ENCODE measurements around the gene UGT1A4.

Gene UGT1A4
- 0 reads per million in 4 experiments for total RNA-seq

DNA sequence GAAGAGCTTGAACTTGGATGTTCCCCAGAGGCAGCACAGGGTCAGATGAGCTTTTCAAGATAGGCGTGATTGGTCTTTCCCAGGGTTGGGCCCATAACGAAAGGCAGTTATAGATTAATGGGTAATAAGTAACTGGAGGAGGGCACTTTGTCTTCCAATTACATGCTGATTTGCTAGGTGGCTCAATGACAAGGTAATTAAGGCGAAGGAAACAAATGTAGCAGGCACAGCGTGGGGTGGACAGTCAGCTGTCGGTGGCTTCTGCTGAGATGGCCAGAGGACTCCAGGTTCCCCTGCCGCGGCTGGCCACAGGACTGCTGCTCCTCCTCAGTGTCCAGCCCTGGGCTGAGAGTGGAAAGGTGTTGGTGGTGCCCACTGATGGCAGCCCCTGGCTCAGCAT, at the start of gene UGT1A4:
TSS of gene UGT1A4 (plus strand) at position 185 of the 400 bp plus-strand sequence. CDS start at position 270, 85 bp downstream.
- DNase-seq = no peak

DNA sequence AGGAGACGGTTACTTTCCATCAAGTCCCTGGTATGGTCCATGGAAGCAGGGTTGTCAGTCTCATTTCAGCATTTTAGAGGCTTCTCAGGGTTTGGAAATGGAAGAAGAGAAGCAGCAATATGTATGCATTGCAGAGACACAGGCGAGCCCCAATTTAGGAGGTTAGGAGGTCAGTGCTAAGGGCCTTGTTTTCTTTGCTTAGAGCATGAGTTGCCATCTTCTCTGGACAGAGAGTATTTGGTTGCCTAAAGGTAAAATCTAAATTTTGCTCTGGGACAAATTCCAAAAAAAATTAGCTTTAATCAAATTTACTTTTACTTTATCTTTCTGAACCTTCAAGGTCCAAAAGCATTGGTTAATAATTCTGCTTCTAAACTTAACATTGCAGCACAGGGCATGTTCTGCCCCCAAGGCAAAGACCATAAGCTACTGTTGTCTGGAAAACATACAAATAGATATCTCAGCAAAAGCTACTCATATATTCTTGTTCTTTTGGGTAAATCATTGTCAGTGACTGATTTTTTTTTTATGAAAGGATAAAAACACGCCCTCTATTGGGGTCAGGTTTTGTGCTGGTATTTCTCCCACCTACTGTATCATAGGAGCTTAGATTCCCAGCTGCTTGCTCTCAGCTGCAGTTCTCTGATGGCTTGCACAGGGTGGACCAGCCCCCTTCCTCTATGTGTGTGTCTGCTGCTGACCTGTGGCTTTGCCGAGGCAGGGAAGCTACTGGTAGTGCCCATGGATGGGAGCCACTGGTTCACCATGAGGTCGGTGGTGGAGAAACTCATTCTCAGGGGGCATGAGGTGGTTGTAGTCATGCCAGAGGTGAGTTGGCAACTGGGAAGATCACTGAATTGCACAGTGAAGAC, 47.0 kb upstream of the UGT1A4 start, which contains the start of gene UGT1A9:
TSS of gene UGT1A9 (plus strand) at position 609 of the 872 bp plus-strand sequence. CDS start at position 646, 37 bp downstream.
- no peak for DNase-seq

- DNase-seq = no peak
Measured at GRCh38 chr2:233672886-233673285, 45.6 kb upstream of the UGT1A4 start.

- no peak for DNase-seq
Measured at GRCh38 chr2:233673896-233674295, 44.6 kb upstream of the UGT1A4 start.

DNA sequence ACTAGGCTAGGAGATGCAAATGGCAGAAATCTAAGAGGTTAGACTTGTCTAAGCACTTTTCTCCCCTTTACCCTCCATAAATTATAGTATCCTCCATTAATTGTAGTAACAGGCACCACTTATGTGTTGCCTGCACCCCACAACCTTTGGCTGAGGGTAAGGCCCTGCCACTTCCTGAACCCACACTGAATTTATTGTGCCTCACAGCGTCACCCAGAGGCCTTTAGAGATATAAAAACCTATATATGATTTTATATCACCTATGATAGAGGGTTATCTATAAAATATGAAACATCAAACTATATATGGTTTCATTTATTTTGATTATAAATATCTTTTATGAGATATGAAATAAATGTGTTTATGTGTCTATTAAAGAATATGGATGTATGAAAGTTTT, 44.2 kb upstream of the UGT1A4 start:
- no peak for DNase-seq

DNA sequence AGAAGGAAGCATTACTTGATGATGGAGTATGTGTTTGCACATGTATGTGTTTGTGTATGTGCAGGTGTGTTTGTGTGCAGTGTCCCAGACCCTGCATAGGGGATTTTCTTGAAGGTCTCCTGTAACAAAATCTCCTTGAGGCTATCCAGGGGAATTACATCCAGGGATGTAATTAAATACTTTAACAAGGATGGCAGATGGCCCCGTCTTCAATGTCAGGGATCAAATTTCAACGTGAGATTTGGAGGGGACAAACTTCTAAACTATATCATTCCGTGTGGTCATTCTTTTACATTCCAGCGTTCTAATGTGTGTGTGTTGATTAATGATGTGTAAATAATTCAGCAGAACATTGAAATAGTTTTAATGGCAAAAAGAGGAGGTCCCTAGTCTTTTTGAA, 43.5 kb upstream of the UGT1A4 start:
- no peak for DNase-seq

DNA sequence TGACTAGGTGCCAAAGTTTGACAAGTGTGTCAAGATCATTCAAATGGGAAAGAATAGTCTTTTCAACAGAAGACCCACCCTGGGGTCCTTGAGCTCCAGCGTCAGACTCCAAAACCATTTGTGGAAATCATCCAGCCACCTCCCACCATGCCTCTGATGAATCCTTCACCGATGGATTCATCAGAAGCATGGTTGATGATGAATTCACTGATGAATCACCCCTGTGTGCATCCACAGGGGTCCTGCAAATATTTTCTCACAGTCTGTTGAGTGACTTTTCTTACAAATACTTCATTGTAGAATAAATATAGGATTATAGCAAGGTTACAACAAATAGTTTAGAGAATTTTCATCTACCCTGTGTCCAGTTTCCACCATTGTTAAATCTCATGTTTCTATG, 42.5 kb upstream of the UGT1A4 start:
- DNase-seq = no peak

GRCh38 chr2:233679196-233679595, 39.3 kb upstream of the UGT1A4 start:
- no peak for DNase-seq

DNA sequence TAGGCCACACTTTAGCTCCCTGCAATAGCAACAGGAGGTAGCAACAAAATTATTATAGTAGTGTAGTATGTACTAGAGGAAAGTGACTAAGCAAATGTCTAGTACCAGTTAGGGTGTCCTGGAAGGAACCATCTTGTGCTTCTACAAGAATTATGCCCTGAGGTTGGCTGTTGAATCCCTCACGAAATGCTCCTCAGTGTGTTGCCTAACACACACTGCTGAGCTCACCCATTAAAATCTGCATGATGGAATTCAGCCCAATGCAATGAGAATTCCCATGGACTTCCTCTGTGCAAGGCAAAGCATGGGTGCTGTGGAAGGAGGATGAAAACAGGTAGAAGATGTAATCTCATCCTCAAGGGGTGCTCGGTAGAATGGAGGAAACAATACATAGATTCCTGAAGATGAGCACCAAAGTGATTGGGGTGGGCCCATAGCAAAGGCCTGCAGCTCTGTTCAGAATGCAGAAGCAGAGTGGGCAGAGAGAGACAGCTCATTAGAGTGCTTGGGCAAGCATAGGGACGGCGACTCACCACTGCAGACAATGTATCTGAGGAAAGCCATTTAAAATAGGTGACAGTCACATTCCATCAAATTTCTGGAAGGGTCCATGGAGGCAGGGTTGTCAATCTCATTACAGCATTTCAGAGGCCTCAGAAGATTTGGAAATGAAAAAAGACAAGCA, 38.0 kb upstream of the UGT1A4 start:
- no peak for DNase-seq

GRCh38 chr2:233681521-233682099, 36.9 kb upstream of the UGT1A4 start, which contains the start of gene UGT1A7:
Gene UGT1A7, plus strand, starts transcription at chr2:233681901. Its CDS starts 37 bp downstream, at chr2:233681938.
- DNase-seq = no peak

GRCh38 chr2:233684640-233685039, 33.9 kb upstream of the UGT1A4 start:
- no peak for DNase-seq

DNA sequence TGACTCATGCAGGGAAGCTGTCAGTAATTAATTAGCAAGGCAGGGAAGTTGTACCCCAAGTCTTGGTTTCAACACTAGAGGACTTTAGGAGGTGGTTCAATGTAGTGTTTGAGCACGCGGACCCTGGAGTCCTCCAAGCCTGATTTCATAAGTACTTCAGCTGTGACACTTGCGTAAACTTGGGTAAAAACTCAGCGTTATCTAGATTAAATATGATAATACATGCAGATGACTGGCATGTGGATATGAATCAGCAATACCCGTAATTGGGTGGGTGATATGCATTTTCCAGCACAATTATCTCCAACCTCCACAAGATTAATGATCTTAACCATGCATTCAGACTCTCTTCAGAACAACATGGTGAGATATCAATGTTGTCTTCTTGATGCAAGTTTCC, 31.6 kb upstream of the UGT1A4 start:
- no peak for DNase-seq

- DNase-seq = no peak
Measured at GRCh38 chr2:233688341-233688740, 30.2 kb upstream of the UGT1A4 start.

DNA sequence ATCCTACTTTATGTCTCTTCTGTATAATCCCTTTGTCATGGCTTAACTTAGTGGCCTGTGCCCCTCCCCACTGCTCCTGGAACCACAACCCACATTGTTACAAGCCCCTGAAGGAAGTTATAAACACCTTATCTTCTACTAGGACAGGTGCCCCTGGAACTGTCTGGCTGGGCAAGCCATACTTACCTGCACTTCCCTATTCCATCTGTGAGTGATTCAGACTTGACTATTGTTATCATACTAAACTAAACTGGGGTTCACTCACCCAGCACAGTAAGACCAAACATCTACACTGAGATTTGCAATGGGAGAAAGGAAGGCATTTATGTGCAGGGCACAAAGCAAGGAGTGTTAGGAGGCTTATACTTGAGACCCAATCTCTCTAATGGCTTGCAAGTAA, 29.5 kb upstream of the UGT1A4 start:
- no peak for DNase-seq

GRCh38 chr2:233689501-233689900, 29.0 kb upstream of the UGT1A4 start:
- DNase-seq = no peak

DNA sequence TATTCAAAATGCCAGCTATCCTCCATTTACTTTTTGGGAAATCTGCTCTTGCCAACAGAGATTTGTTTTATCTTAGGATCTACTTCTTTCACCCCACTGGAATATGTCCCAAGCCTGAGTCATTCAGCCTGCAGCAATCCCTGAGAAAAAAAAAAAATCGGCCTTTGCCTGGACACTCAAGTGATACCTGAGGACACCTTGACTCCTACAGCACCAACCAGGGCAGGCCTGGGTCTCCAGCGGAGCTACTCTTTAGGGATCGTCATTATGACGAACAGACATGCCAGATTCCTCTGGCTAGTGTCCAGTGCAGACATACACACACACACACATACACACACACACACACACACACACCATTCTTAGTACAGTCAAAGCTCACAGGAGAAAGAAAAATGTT, 28.1 kb upstream of the UGT1A4 start:
- no peak for DNase-seq

DNA sequence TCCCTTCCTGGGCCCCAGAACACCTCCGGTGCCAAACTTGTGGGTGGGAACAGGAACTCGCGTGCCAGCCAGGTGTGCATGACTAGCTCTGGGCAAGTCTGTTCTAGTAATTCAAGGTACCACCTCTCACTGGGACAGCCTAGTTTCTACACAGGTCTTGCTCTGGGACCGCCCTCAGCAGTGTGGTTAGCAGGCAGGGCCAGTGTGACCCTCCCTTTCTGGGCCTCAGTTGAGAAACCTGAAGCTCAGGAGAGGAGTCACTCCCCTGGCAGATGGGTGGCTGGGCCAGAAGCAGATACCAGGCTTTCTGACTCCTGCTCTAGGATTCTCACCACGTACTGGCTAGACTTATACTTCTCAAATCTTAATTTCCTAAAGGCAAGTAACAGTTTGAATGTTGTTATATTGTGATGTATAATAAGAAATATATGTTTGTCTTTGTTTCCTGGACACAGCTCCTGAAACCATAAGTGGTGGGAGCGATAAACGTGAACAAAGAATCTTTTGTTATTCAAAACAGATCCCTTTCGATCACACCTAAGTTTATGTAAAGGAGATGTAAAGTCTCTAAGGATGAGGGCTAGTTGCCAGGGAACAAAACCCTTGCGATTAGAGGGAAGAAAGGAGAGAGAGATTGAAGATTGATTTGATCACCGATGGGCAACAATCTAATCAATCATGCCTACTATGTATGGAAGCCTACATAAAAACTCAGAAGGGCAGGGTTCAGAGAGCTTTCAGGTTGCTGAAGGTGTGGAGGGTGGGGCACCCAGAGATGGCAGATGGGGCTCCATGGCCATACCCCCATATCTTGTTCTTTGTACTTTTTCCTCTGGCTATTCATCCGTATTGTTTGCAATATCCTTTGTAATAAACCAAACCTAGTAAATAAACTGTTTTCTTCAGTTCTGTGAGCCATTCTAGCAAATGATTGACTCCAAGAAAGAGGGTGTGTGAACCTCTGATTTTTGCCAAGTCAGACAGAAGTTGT, 26.8 kb upstream of the UGT1A4 start:
- no peak for DNase-seq

GRCh38 chr2:233692648-233693047, 25.9 kb upstream of the UGT1A4 start, which contains the start of gene UGT1A6:
Gene UGT1A6, plus strand, starts transcription at chr2:233692890. Its CDS starts 115 bp downstream, at chr2:233693005.
- DNase-seq = no peak

GRCh38 chr2:233693963-233694362, 24.6 kb upstream of the UGT1A4 start:
- no peak for DNase-seq

DNA sequence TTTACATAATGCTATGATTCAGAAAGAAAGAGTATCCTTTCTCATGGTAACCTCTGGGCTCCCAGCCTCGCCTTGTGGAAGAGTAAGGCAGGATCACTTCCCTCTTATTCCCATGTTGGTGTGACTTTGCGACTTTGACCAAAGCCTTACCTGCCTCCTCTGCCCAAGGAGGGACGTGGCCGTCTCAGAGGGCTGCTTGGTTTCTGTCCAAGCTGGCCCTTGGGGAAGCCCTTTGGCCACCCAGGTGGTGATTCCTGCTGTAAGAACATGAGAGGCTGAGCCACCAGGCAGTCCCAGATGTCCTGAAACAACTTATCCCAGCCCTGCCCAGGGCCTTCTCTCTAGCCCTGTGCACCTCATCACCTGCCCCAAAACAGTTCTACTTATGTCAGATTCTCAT, 19.8 kb upstream of the UGT1A4 start:
- no peak for DNase-seq

DNA sequence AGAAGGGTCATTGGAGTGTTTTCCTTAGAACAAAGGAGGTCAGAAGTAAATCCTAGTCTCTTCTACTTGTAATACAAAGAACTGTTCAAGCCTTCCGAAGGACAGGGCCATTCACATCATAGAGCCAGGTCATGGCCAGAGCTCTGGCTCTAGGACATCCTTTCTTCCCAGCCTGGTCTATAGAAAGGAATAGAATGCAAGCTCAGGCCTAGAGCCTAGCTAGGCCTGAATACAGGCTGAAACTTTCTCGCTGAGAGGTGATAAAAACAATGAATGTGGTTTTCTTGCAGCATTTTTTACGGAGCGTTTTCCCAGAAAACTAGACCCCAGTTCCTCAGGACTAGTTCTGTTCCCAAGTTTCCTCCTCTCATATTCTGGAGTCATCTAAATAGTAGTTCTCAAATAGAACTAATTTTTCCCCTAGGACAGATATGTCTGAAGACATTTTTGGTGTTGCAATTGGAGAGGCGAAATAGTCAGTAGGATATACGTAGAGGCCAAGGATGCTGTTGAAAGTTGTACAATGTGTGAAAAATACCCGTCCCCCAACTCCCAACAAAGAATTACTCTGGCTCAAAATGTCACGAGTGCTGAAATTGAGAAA, 19.0 kb upstream of the UGT1A4 start:
- no peak for DNase-seq

All from effector CD8-positive, alpha-beta T cell (primary cell).